SK-N-MC (cell line): ENCODE data around the gene CRACR2B.

Experiments used
- EZH2 ChIP-seq: fragments of 200-600 bp; sonication (generic); IDR thresholded peaks from one replicate; pipeline ENCODE4 v1.6.1; 2017; ENCODE audit warnings: antibody characterized with exemption
- FOXP2 ChIP-seq: optimal IDR thresholded peaks from 2 replicates; pipeline ENCODE3; 2011; ENCODE audit warnings: mild to moderate bottlenecking, moderate library complexity; ENCODE audit not compliant: insufficient read depth; ENCODE audit errors: extremely low read length, control extremely low read depth
- POLR2AphosphoS5 ChIP-seq: IDR thresholded peaks from 2 replicates; pipeline ENCODE4 v1.6.1; 2012; ENCODE audit warnings: mild to moderate bottlenecking, low read depth, low read length, borderline replicate concordance

- TF ChIP-seq POLR2AphosphoS5 (no peak; the same call in 1 of the 2 replicates), EZH2 (no peak), FOXP2 (no peak)
Observed at GRCh38 chr11:848380-848931, 20.7 kb downstream of the CRACR2B start.
